Fibroblast of peridontal ligament (primary cell): ENCODE data around the gene MAD1L1.

Source experiments
- DNase-seq: peaks from one replicate; pipeline ENCODE4 v3.0.0-alpha.2; 2010; ENCODE audit errors: extremely low read depth

MAD1L1 gene

GRCh38 chr7:2016021-2016631, 216.6 kb downstream of the MAD1L1 start:
- no peak for DNase-seq

DNA sequence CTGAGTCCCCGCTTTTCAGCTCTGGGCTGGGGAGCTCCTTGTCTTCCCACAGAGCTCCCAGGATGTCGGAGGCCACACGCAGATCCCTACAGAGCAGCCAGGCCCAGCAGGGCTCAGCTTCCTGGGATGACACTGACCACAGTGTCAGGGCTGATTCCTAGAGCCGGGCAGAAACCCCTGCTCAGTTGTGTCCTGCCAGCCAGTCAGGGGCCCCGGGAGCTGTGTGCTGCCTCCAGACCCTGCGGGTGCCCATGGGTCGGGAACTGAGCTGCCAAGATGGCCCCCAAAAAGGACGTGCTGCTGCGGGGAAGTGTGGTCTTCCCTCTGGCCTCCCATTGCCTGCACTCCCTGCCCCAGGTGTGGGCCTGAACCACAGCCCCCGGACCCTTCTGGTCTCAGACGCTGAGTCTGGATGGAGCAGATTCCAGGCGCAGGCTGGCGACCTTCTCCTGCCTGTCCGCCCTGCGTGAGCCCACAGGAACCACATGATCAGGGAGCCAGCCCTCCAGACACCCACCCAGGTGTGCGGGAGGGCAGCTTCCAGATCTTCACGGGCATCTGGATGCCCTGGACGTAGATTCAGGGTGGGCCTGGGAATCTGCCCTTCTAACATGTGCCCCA, 217.4 kb downstream of the MAD1L1 start:
- DNase-seq, result no peak

GRCh38 chr7:2014391-2015241, 218.1 kb downstream of the MAD1L1 start:
- DNase-seq, result no peak

DNA sequence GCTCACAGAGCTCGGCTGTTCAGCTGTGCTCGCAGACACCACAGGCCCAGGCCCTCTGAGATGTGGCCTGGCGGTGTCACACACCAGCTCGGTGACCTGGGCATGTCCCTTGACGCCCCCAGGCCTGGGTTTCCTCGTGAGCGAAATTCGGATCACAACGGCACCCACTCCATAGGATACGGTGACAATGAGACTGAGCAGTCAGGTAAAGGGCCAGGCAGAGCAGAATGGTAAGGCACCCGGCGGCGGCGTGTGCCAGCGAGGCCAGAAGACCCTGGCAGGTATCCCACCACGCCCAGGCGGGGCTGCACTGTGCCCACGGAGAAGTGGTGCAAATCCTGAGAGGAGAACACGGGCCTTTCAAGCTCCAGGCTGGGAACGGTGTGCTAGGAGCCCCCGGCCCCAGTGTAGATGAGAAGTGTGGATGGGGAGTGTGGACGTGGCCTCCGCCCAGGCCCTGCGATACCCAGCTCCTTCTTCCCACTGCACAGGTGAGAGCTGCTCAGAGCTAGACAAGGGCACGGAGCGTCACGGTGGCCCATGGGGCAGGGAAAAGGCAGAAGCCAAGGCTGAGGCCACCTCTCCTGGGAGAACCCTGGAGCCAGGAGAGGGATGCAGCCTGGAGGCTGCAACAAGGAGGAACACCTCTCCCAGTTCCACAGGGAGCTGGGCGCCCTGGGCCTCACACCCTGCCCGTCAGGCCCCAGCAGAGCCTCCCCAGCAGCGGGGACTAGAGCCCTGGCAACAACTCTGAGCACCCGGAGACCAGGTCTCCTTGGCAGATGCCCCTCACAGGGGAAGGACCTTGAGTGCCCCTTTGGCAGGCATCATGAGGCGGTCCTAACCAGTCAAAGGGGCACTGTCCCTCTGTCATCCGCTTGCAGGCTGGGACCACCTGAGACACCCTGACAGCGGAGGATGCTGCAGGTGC, 219.1 kb downstream of the MAD1L1 start:
- DNase-seq, result no peak

DNA sequence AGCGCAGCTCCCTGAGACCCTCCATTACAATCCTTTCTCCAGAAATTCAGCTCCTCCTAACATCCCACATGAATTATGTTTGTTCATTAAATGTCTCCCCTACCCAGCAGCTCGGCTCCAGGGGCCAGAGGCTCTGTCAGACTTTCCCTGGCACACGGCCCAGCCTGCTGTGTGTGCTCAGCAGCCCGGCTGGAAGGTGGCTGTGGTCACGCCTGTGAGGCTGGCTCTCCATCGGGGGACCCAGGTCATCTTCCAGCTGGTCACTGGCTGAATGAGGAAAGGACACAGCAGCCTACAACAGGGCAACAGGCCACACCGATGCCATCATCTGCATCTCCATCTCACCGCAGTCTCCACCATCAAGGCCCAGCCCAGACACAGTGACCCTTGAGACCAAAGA, 219.8 kb downstream of the MAD1L1 start:
- DNase-seq, result peak; percentile 18

DNA sequence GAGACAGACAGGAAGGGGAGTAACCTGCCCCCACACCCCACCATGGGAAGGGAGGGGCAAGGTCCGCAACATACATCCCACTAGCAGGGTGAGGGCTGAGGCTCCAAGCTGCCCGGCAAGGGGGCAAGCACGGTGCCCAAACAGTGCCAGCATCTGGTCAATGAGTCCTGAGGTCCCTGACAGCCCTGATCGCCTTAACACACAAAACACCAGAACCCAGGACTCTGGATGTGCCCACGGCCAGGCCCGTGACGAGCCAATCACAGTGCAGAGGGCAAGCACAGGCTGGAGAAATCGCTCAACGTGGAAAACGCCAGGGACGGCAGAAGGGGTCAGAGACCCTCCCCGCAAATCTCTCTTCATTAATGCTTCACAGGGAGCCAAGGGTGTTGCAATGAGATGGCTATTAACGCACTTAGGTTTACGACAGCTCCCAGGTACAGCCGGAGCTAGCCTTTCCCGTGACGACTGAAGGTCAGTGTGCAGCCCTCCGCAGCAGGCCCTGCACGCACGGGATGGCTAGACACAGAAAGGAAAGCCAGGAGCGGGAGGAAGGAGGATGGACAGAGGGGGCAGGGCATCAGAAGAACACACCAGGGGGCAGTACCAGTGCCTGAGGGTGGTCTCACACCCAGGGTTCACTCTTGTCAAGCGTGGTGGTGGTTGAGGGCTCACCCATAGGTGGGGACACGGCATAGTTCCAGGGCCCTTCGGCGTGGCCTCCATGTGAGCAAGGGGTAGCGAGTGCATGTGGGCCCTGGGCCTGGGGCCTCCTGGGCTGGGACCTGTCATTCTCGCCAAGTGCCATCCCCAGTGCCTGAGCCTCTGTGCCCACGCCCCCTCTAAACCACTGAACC, 220.5 kb downstream of the MAD1L1 start:
- DNase-seq, result no peak

DNA sequence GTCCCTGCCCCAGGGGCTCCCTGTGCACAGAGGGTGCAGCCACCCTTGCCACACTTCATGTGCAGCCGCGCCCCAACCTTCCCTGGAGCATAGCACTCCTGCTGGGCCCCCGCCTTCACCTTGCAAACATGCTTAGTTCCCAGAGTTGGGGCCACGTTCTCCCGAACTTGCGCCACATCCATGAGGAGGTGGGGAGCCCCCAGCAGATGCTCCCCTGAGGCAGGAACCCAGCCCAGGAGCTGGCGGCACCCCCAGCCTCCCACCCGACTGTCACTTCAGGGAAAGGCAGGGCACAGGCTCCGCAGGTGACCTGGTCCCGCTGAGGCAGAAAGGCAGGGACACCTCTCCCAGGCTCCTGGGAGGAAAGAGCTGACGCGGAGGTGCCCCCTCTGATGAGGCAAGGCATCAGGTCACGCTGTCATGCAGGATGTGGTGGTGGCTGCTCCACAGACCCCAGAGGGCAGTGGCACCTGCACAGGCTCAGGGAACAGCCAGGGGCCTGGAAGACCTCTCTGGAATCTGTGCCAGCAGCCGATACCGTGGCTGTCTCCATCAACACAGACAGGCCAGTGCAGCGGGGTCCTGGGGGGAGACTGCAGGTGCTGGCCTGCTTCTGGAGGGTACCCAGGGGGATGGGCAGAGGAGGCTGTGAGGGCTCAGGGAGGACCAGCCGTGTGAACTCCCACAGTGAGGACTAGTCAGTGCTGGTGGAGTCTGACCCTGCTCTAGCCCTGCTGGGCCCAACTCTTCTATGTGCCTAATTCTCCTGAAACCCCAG, 221.3 kb downstream of the MAD1L1 start:
- no peak for DNase-seq

DNA sequence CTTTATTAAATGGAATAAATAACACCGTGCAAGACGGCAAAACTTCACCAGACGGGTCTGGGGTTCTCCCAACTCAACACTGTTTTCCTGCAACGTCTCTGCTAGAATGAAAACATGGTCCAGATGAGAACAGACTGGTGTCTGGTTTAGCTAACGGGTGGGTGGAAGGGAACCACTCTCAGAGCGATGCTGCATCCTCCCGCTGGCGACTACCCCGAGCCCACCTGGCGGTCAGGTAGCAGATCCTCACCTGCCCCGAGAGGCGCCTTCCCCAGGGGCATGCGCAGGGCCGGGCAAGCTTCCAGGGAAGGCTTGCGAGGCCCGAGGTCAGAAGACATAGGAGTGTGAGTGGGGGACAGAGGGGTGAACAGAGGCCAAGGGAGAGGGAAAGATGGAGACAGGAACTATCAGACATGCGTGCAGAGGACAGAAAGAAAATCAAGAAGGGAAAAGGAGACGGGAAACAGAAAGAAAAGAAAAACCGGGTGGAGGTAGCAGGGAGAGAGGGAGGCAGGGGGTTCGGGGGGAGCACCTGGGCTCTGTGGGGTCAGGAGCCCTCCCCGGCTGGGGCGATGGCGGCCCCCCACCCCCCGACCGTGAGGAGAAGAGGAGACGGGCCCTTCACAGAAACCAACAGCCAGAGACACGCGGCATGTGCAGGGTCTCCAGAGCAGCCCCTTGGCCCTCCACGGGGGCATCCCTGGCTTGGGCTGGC, 222.0 kb downstream of the MAD1L1 start:
- DNase-seq, result no peak

DNA sequence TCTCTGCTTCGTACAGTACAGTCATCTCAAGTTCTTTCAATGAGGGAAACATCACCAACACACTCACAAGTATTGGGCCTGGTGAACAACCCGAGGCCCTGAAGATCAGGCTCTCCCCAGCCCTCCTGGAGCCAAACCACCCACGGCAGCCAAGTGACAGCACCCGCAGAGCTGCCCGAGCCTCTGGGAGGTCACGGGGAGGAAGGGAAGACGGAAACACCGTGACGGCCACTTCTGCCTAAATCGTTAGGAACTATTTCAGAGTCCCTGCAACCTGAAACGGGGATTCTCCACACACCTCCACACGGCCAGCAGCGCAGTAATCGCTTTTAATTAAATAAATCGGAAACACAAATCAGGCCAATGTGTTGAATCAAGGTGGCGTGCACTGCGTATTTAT, 222.6 kb downstream of the MAD1L1 start:
- DNase-seq, result no peak

DNA sequence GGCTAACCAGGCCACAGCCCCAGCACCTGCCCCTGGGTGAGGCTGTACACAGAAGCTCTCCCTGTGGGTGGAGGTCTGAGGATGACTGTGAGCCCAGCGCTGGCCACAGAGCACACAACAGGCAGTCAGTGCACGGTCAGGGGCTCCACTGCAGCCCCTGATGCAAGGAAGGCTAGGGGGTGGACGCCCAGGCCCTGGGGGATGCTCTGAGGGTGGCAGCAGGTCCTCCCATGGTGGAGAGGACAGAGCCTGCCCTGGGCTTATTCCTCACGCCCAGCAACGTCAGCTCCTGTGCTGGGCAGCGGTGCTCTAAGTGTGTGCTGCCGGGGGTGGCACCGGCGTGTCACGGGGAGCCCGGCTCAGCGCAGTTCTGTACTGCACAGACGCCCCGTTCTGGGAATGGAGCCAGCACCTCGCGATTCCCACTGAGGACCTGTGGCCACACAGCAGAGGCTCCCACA, 223.2 kb downstream of the MAD1L1 start:
- DNase-seq, result no peak

DNA sequence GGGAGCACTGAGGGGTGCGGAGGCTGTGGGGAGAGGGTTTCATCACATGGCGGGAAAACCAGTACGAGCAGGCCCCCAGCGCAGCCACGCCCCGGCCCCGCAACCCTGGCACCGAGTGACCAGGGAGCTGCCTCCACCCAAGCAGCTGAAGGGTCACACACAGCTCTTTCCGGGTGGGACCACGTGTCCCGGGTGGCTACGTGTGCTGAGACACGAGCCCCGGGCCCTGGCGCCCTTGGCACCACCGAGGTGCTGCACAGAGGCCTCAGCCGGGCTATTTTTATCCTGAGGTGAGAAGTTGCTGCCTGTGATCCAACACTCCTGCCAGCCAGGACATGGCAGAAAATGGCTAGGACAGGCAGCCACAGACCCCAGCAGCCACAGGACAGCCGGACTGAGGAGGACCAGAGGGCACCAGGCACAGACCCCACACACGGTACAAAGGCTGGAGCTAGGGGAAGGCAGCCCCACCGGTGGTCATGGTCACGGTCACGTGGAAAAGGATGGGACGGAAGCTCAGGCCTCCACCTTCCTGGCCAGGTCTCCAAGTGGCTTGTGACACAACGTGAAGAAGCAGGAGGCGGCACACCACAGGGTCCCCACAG, 223.7 kb downstream of the MAD1L1 start:
- no peak for DNase-seq

- DNase-seq, result no peak
These were observed 224.4 kb downstream of the MAD1L1 start for GRCh38 chr7:2008101-2008935.

- DNase-seq, result no peak
These were observed 225.2 kb downstream of the MAD1L1 start for GRCh38 chr7:2007551-2007950.

DNA sequence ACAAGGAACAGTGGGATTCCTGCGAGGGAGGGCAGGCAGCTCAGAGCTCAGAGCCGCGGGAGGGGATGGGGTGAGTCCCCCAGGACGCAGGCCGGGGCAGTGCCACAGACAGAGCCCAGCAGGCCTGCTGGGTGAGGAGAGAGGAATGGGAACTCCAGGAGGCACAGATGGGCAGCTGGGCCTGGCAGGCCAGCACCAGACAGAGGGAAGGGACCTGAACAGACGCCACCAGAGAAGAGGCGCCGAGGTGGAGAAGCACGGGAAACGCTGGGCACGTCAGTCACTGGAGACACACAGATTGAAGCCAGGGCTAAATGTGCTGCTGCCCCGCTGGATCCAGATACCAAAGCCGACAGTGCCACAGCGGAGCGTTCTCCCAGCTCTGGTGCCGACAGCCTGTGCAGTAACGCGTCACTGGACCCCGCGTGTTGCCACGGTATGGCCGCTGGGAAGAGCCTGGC, 225.8 kb downstream of the MAD1L1 start:
- DNase-seq, result no peak

DNA sequence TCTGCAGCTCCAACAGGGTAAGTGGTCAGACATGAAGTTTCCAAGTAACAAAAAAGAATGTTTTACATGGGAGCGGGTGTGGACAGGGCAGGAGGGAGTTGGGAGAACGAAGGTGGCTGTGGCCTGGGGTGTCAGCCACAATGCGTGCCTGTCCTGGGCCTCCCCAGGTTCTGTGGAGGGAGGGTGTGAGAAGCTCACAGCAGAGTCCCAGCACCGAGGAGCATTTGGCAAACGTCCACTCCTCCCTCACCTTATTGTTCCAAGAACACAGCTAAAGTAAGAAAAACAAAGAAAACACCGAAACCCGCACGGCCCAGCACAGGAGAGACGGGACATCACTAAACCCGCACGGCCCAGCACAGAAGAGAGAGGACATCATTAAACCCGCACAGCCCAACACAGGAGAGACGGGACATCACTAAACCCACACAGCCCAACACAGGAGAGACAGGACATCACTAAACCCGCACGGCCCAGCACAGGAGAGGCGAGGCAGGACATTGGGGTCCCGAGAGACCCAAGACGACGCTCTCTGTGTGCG, 226.4 kb downstream of the MAD1L1 start:
- DNase-seq, result no peak

DNA sequence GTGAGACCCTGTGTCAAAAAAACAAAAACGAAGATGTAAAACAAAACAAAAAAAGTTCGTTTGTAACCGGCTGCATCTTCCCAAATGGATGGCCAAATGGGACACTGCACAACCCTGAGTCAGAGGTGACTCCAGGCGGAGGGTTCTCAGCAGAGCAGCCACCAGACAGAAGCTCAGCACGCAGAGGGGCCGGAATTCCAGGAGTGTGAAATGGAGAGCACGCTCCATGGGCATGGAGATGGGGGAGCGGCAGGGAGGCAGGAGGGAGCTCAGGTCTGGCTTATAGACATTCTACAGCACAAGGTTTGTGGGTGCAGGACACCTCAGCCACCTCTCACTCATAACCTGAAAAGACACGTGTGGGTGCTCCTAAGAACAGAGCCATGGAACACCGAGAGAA, 227.0 kb downstream of the MAD1L1 start:
- no peak for DNase-seq

GRCh38 chr7:2004841-2005725, 227.7 kb downstream of the MAD1L1 start:
- no peak for DNase-seq
